ENCODE data around the gene SLC2A9. TPM values are rescaled to one million over a fixed set of nuclear protein-coding genes. Genes with fewer than 3 reads are reported as not detected.

The SLC2A9 gene
- total and polyA plus RNA-seq, 2 of the 8 experiments (the other 6 are each of a cell fraction or from before 2014, with no cell fraction given), result 0.20 to 0.26 TPM

DNA sequence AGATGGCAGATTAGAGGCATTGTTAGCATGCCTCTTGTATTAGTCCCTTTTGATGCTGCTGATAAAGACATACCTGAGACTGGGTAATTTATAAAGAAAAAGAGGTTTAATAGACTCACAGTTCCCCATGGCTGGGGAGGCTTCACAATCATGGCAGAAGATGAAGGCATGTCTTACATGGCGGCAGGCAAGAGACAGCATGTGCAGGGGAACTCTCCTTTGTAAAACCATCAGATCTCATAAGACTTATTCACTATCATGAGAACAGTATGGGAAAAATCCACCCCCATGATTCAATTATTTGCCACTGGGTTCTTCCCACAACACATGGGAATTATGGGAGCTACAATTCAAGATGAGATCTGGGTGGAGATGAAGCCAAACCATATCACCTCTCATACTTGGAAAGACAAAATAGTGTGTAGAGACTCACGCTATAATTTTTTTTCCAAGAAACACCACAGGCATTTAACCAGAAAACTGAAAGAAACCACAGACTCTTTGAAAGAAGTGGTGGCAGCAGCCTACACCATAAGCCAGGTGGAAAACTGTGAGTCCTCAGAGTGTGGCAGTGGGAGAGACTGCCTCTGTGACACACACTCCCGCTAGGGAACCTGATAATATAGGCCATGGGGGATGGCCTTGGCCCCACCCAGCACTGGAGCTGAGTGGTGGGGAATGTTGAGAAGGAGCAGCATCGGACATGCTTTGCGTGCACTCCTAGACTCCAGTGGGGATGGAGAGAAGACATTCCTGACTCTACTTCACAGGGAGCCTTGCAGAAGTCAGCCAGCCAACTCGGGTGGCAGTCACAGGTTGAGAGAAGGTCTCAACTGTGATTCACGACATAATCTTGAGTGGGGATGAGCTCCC lies 51.5 kb downstream of the SLC2A9 start (continued):
- no peak for TF ChIP-seq CHD7 (IDR thresholded peaks at IDR 0.05; ENCODE audit: insufficient replicate concordance, low read length)
- TF ChIP-seq BACH1 (IDR thresholded peaks at IDR 0.05; ENCODE audit: low read length), result no peak
- TF ChIP-seq HDAC6 (IDR thresholded peaks at IDR 0.05; ENCODE audit: low read depth, low read length), result no peak
